Measurements from ENCODE around the gene SETBP1. TPM values are rescaled to one million over a fixed set of nuclear protein-coding genes. Genes with fewer than 3 reads are reported as not detected.
A peak's percentile ranks its signal among the peaks of the same experiment; 100 is the strongest.

The SETBP1 gene
- total and polyA plus RNA-seq, 8 donors: 1.4 to 66.5 (median 20.1) TPM

DNA sequence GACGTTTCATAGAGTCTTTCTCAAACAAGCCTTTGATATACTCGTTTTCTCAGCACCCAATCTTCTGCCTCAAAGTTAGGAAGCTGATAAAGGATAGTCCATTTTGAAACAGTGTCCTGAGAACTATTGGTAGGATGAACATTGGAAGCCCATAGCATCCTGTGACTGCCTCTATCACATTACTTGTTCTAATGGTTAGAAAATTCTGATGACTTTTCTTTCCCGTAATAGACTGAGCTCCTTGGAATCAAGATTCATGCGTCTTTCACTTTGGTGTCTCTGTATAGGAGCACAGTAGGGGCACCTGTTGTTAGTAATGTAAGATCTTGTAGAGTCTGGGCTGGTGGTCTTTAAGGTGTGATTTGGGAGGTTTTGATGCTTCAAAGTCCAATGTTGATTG lies 87.1 kb downstream of the SETBP1 start:
- H3K27me3 ChIP-seq: no peaks in the 10 kb centered on the region
- 88 to 95% (median 94%) methylated on average over 4 of the region's 4 CpGs for WGBS, 5 donors
- intact Hi-C loops (cut with DNase I; ENCODE audit: low total_unique reads): no loop called here
- H3K9me3 ChIP-seq: no peaks in the 10 kb centered on the region
- H3K27ac ChIP-seq: no peak overlapping the region
- no peak for DNase-seq
- no peaks in the 10 kb centered on the region for H3K36me3 ChIP-seq
- TF ChIP-seq POLR2AphosphoS5 (IDR thresholded peaks at IDR 0.05): no peak
- TF ChIP-seq, protein P1, sequence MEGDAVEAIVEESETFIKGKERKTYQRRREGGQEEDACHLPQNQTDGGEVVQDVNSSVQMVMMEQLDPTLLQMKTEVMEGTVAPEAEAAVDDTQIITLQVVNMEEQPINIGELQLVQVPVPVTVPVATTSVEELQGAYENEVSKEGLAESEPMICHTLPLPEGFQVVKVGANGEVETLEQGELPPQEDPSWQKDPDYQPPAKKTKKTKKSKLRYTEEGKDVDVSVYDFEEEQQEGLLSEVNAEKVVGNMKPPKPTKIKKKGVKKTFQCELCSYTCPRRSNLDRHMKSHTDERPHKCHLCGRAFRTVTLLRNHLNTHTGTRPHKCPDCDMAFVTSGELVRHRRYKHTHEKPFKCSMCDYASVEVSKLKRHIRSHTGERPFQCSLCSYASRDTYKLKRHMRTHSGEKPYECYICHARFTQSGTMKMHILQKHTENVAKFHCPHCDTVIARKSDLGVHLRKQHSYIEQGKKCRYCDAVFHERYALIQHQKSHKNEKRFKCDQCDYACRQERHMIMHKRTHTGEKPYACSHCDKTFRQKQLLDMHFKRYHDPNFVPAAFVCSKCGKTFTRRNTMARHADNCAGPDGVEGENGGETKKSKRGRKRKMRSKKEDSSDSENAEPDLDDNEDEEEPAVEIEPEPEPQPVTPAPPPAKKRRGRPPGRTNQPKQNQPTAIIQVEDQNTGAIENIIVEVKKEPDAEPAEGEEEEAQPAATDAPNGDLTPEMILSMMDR (IDR thresholded peaks at IDR 0.05): no peak
- TF ChIP-seq EP300 (IDR thresholded peaks at IDR 0.05): no peak
- TF ChIP-seq POLR2A (IDR thresholded peaks at IDR 0.05): no peak
- H3K4me3 ChIP-seq: no peak overlapping the region
- peaks cover 26 to 49% (median 42%) of the 10 kb centered on the region in 4 donors for H3K4me1 ChIP-seq

DNA sequence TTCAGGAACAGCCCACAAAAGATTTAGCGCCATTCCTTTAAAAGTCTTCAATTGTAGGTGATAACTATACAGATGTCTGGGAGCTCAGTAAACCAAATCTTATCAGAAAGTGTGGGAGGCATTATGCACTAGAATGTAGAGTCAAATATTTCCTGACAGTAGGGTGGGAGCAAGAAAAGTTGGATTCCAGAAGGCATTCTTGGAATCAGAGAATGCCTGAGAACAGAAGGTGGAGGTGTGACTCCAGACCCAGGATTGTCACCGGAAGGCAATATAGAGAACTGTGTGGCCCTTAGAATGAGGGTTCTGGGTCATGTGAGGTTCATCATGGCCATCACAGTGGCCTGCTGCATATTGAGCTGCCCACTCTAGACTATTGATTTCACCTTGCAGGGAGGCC lies 90.0 kb downstream of the SETBP1 start:
- TF ChIP-seq, protein P1 (IDR thresholded peaks at IDR 0.05): no peak
- TF ChIP-seq POLR2A (IDR thresholded peaks at IDR 0.05) (no peak), EP300 (IDR thresholded peaks at IDR 0.05) (no peak), POLR2AphosphoS5 (IDR thresholded peaks at IDR 0.05) (no peak)
- WGBS, 5 donors: 92 to 98% (median 94%) methylated on average over 2 of the region's 2 CpGs
- H3K4me3 ChIP-seq: no peak overlapping the region
- peaks cover 19 to 47% (median 32%) of the 10 kb centered on the region in 4 donors for H3K4me1 ChIP-seq
- H3K27ac ChIP-seq: no peak overlapping the region
- no peaks in the 10 kb centered on the region for H3K27me3 ChIP-seq
- no peaks in the 10 kb centered on the region for H3K36me3 ChIP-seq
- no peak for DNase-seq
- intact Hi-C loops (cut with DNase I; ENCODE audit: low total_unique reads): no loop called here
- H3K9me3 ChIP-seq: no peaks in the 10 kb centered on the region

DNA sequence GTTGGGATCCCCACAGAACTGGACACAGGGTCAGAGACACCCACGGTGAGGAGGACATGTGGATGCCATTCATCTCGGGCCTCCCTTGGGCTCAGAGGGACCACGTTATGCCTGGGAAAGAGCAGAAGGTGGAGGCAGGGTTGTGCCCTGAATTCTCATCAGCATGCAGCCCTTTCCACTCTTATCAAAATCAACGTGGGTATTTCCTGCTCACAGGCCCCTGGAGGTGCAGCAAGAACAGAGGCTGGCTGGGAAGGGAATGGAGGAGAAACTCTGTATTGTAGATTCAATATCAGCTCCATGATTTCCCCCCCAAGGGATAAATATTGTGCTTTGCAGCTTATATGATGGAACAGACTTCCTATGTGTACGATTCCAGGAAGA lies 90.9 kb downstream of the SETBP1 start:
- Histone ChIP-seq H3K4me3 (no peak overlapping the region), H3K9me3 (no peaks in the 10 kb centered on the region), H3K36me3 (no peaks in the 10 kb centered on the region), H3K4me1 (peaks cover 13 to 39% (median 24%) of the 10 kb centered on the region in 4 donors), H3K27ac (peak overlapping the region; percentile 21 to 67 (median 43)), H3K27me3 (no peaks in the 10 kb centered on the region)
- TF ChIP-seq EP300 (IDR thresholded peaks at IDR 0.05): no peak
- TF ChIP-seq POLR2A (IDR thresholded peaks at IDR 0.05): no peak
- TF ChIP-seq, protein P1 (IDR thresholded peaks at IDR 0.05): no peak
- TF ChIP-seq POLR2AphosphoS5 (IDR thresholded peaks at IDR 0.05): no peak
- intact Hi-C loops (cut with DNase I; ENCODE audit: low total_unique reads): no loop called here
- WGBS, 5 donors: 28 to 46% (median 38%) methylated on average over 5 of the region's 5 CpGs
- DNase-seq: peak in 1 of 2 donors; percentile 46

DNA sequence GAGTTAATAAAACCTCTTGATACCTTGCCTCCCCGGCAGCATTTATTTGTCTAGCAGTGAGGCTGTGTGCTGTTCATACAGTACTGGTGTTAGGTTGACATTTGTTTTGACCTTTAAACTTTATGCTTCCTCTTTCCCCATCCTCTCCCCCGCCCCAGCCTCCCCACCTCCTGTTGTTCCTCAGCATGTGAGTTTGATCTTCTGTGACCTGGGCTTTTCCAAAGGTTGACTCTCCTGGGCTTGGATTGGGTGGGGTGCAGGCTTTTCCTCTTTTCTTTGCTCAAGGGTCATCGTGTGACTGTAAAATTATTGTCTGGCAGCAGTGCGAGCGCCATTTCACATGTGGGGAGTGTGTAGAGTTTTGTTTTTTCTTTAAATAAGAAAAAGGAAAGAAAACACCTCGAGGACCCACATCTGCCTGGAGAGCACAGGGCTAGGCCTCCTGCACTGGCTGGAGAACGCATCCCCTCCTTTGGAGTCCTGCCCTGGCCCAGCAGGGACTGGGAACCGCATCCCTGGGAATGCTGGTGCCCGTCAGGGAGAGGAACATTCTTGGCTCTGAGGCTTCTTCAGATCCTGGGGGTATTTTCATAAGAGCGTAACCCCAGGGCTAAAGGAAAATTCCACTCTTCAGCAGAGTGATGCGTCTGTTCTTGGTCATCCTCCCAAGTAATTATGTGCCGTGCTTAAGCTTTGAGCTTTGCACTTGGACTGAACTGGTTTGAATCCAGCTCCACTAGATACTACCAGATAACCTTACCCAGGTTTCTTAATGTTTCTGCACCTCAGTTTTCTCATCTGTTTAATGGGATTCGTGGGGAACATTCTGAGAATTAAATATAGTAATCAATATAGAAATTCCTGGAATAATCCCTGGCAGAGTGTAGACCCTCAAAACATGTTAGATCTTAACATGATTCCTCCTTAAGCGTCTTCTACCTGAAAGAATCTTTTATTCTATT lies 91.5 kb downstream of the SETBP1 start:
- TF ChIP-seq EP300 (IDR thresholded peaks at IDR 0.05) (no peak), POLR2AphosphoS5 (IDR thresholded peaks at IDR 0.05) (peak in 1 of 3 donors; percentile 27)
- intact Hi-C loops (cut with DNase I; ENCODE audit: low total_unique reads): no loop called here
- Histone ChIP-seq H3K36me3 (no peaks in the 10 kb centered on the region), H3K27ac (peak overlapping the region; percentile 21 to 67 (median 43)), H3K4me3 (no peak overlapping the region), H3K27me3 (no peaks in the 10 kb centered on the region), H3K9me3 (no peaks in the 10 kb centered on the region), H3K4me1 (peaks cover 13 to 45% (median 28%) of the 10 kb centered on the region in 4 donors)
- 62 to 67% (median 65%) methylated on average over 14 of the region's 14 CpGs for WGBS, 5 donors
- DNase-seq: peak; percentile 31 to 50

All from stomach (tissue), 9 donors.